DND-41 (cell line): ENCODE measurements around the gene SEPTIN3.

Experiments used
- ATAC-seq: fragments of 200-7000 bp; cut with Tn5 transposase; 3 replicates; pipeline ENCODE4 v1.9.1; 2021; ENCODE audit warnings: low read depth; ENCODE audit not compliant: insufficient read depth
- DNase-seq: peaks from one replicate; pipeline ENCODE4 v3.0.0-alpha.2; 2020
- H2AFZ ChIP-seq: 2 replicates; pipeline ENCODE4 v1.6.0; 2012; ENCODE audit warnings: low read depth, low read length
- H3K27ac ChIP-seq: 2 replicates; pipeline ENCODE4 v1.5.1; 2012; ENCODE audit warnings: low read length, inconsistent platforms
- H3K27me3 ChIP-seq: fragments of 200-600 bp; sonication (generic); 2 replicates; pipeline ENCODE4 v1.6.0; 2012; ENCODE audit warnings: low read length, mild to moderate bottlenecking, inconsistent platforms; ENCODE audit not compliant: insufficient read depth, poor library complexity
- H3K36me3 ChIP-seq: 2 replicates; pipeline ENCODE4 v1.5.1; 2012; ENCODE audit warnings: low read length, inconsistent platforms; ENCODE audit not compliant: insufficient read depth
- H3K4me1 ChIP-seq: 2 replicates; pipeline ENCODE4 v1.5.1; 2012; ENCODE audit warnings: mild to moderate bottlenecking, low read length; ENCODE audit not compliant: insufficient read depth
- H3K4me2 ChIP-seq: 2 replicates; pipeline ENCODE4 v1.6.0; 2012; ENCODE audit warnings: mild to moderate bottlenecking, moderate library complexity, low read length, inconsistent platforms; ENCODE audit not compliant: insufficient read depth
- H3K4me3 ChIP-seq, 2 experiments: fragments of 200-600 bp in 1 of 2; shearing (Covaris generic) in 1 of 2; 2 replicates each; pipeline ENCODE4 v1.5.1; 2012 to 2016; ENCODE audit warnings: inconsistent platforms in 2 of 2, low read length in 2 of 2, mild to moderate bottlenecking in 2 of 2, low read depth in 1 of 2, moderate library complexity in 1 of 2
- H3K79me2 ChIP-seq: 2 replicates; pipeline ENCODE4 v1.6.0; 2012; ENCODE audit warnings: low read length, inconsistent platforms; ENCODE audit not compliant: insufficient read depth
- H3K9ac ChIP-seq: 2 replicates; pipeline ENCODE4 v1.6.0; 2012; ENCODE audit warnings: low read depth, mild to moderate bottlenecking, inconsistent platforms, low read length, moderate library complexity
- H3K9me3 ChIP-seq: 2 replicates; pipeline ENCODE4 v1.5.1; 2012; ENCODE audit warnings: low read length, moderate library complexity, mild to moderate bottlenecking, inconsistent platforms; ENCODE audit not compliant: insufficient read depth, severe bottlenecking
- H4K20me1 ChIP-seq: 2 replicates; pipeline ENCODE4 v1.6.0; 2012; ENCODE audit warnings: low read length; ENCODE audit not compliant: insufficient read depth
- CTCF ChIP-seq: IDR thresholded peaks from 2 replicates; pipeline ENCODE4 v1.5.1; 2012; ENCODE audit warnings: borderline replicate concordance, low read length, moderate library complexity, mild to moderate bottlenecking; ENCODE audit not compliant: poor library complexity, severe bottlenecking; ENCODE audit errors: extremely low read depth
- EZH2 ChIP-seq: IDR thresholded peaks from 3 replicates; pipeline ENCODE4 v1.6.1; 2012; ENCODE audit warnings: borderline replicate concordance, low read depth, mild to moderate bottlenecking, moderate library complexity, low read length, inconsistent platforms; ENCODE audit not compliant: severe bottlenecking

SEPTIN3 gene

GRCh38 chr22:41998361-41999261 is 29.4 kb downstream of the SEPTIN3 start, which contains the start of gene WBP2NL:
TSS of gene WBP2NL (plus strand) at chr22:41998788. CDS start at chr22:41998819, 31 bp downstream.
- Histone ChIP-seq H3K9me3 (no peaks in the 10 kb centered on the region), H3K36me3 (no peaks in the 10 kb centered on the region), H3K79me2 (no peaks in the 10 kb centered on the region), H3K27ac (no peak within 1 kb of the TSS), H3K4me1 (no peaks in the 10 kb centered on the region), H2AFZ (no peak within 1 kb of the TSS), H3K27me3 (peaks cover 36% of the 10 kb centered on the region), H4K20me1 (no peaks in the 10 kb centered on the region), H3K4me3 (no peak within 1 kb of the TSS), H3K4me2 (no peak within 1 kb of the TSS), H3K9ac (no peak within 1 kb of the TSS)
- DNase-seq (no peak), ATAC-seq (no peak)
- TF ChIP-seq CTCF (no peak), EZH2 (no peak)

- H3K9ac ChIP-seq: no peak overlapping the region
- TF ChIP-seq EZH2 (no peak), CTCF (no peak)
- no peak overlapping the region for H3K4me3 ChIP-seq
- no peaks in the 10 kb centered on the region for H3K4me1 ChIP-seq
- DNase-seq: no peak
- H3K79me2 ChIP-seq: no peaks in the 10 kb centered on the region
- no peaks in the 10 kb centered on the region for H3K36me3 ChIP-seq
- H2AFZ ChIP-seq: no peak overlapping the region
- no peaks in the 10 kb centered on the region for H4K20me1 ChIP-seq
- H3K9me3 ChIP-seq: no peaks in the 10 kb centered on the region
- no peak overlapping the region for H3K27ac ChIP-seq
- ATAC-seq: no peak
- H3K4me2 ChIP-seq: no peak overlapping the region
- H3K27me3 ChIP-seq: peaks cover 25% of the 10 kb centered on the region
These were observed 31.2 kb downstream of the SEPTIN3 start for GRCh38 chr22:42000466-42000865.

- no peak overlapping the region for H2AFZ ChIP-seq
- DNase-seq (no peak), ATAC-seq (no peak)
- peaks cover 19% of the 10 kb centered on the region for H3K27me3 ChIP-seq
- no peaks in the 10 kb centered on the region for H4K20me1 ChIP-seq
- no peaks in the 10 kb centered on the region for H3K9me3 ChIP-seq
- H3K4me2 ChIP-seq: no peak overlapping the region
- H3K79me2 ChIP-seq: no peaks in the 10 kb centered on the region
- H3K27ac ChIP-seq: no peak overlapping the region
- no peak overlapping the region for H3K9ac ChIP-seq
- no peaks in the 10 kb centered on the region for H3K4me1 ChIP-seq
- no peaks in the 10 kb centered on the region for H3K36me3 ChIP-seq
- TF ChIP-seq EZH2 (no peak), CTCF (no peak)
- H3K4me3 ChIP-seq: no peak overlapping the region
These were observed 31.9 kb downstream of the SEPTIN3 start for GRCh38 chr22:42001121-42001520.
